ENCODE measurements around the gene MAIP1.

Gene MAIP1

GRCh38 chr2:200005675-200006074, 50.3 kb downstream of the MAIP1 start:
- Histone ChIP-seq H3K36me3 (no peaks in the 10 kb centered on the region), H3K9me3 (no peaks in the 10 kb centered on the region), H3K4me1 (no peaks in the 10 kb centered on the region), H3K4me3 (ENCODE audit: low read depth, low read length) (no peak overlapping the region), H3K27me3 (no peaks in the 10 kb centered on the region)
- no peak for TF ChIP-seq CTCF (IDR thresholded peaks at IDR 0.05; ENCODE audit: low read depth, low read length)
- DNase-seq = no peak

- no peak overlapping the region for H3K4me3 ChIP-seq (ENCODE audit: low read depth, low read length)
- no peaks in the 10 kb centered on the region for H3K27me3 ChIP-seq
- DNase-seq = no peak
- no peaks in the 10 kb centered on the region for H3K4me1 ChIP-seq
- H3K9me3 ChIP-seq = no peaks in the 10 kb centered on the region
- no peaks in the 10 kb centered on the region for H3K36me3 ChIP-seq
- no peak for TF ChIP-seq CTCF (IDR thresholded peaks at IDR 0.05; ENCODE audit: low read depth, low read length)
Measured at GRCh38 chr2:200007306-200007705, 51.9 kb downstream of the MAIP1 start.

- Histone ChIP-seq H3K36me3 (no peaks in the 10 kb centered on the region), H3K4me1 (no peaks in the 10 kb centered on the region), H3K27me3 (no peaks in the 10 kb centered on the region), H3K9me3 (no peaks in the 10 kb centered on the region), H3K4me3 (ENCODE audit: low read depth, low read length) (no peak overlapping the region)
- TF ChIP-seq CTCF (IDR thresholded peaks at IDR 0.05; ENCODE audit: low read depth, low read length) = no peak
- DNase-seq = no peak
Measured at GRCh38 chr2:200012401-200012800, 57.0 kb downstream of the MAIP1 start.
